ENCODE measurements around the gene CD72. TPM values are rescaled to one million over a fixed set of nuclear protein-coding genes. Genes with fewer than 3 reads are reported as not detected.

Gene CD72
- total RNA-seq, 2 donors from 2014 or later, result 3.3 to 3.9 TPM

DNA sequence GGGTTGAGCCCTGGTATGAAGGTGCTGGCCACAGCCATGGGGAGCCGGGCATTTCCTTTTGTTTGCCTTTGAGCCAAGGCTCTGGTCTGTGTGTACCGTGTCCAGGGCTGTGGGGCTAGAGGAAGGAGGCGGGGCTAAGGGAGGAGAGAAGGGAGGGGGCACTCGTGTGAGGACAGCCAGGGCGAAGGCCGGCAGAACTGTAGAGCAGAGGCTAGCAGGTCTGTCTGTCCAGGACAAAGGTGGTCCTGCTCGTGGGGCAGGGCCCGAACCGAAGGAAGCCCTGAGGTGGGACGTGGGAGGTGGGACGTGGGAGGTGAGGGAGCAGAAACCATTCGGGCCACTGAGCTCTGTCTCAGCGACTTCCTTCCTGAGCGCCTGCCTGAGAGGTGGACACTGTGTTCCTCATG lies 54.4 kb downstream of the CD72 start:
- peak in 3 of 4 donors; percentile 33 to 43 (median 34) for DNase-seq
- H3K4me3 ChIP-seq, result no peak overlapping the region
- intact Hi-C loops (cut with DNase I), result no loop called here

DNA sequence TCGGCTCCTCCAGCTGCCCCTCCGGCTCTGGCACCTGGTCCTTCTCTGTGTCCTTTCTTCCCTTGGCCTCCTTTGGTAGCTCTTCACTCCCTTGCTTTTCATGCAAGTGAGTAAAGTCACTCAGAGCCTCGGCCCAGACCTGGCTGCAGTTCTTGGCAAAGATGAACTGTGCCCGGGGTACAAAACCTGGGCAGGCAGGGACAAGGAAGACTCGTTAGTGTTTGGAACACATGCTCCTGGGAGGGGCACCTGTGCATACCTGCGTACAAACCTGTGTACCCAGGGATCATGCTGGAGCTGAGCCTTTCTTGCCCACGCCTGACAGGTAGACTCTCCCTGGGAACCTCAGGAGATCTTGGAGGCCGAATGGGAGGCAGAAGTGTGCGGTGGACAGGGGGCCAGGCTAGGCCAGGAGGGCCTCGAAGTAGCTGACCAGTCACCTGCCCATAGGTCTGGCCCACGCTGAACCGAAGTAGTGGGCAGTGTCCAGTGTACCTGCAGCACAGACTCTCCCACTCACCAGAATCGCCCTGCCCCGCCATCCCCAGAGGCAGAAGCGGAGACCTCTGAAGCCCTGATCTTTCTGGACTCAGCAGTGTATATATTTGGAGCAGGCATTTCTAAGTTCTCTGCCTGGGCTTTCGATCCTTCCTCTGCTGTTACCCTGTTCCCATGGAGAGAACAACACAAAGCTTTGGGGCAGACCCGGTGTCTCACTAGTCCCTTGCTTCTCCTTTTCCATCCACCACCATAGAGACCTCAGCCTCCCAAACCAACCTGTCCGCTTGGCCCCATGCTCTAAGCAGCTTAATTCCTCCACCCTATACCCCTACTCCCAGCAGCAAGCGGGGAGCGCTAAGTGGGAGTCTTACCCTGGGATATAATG lies 55.1 kb downstream of the CD72 start:
- ATAC-seq (peak; percentile 4), DNase-seq (no peak)
- H3K27me3 ChIP-seq, result no peaks in the 10 kb centered on the region
- no peaks in the 10 kb centered on the region for H3K9me3 ChIP-seq
- intact Hi-C loops (cut with DNase I), result no loop called here
- TF ChIP-seq POLR2A (IDR thresholded peaks at IDR 0.05), result no peak
- TF ChIP-seq, protein P1, sequence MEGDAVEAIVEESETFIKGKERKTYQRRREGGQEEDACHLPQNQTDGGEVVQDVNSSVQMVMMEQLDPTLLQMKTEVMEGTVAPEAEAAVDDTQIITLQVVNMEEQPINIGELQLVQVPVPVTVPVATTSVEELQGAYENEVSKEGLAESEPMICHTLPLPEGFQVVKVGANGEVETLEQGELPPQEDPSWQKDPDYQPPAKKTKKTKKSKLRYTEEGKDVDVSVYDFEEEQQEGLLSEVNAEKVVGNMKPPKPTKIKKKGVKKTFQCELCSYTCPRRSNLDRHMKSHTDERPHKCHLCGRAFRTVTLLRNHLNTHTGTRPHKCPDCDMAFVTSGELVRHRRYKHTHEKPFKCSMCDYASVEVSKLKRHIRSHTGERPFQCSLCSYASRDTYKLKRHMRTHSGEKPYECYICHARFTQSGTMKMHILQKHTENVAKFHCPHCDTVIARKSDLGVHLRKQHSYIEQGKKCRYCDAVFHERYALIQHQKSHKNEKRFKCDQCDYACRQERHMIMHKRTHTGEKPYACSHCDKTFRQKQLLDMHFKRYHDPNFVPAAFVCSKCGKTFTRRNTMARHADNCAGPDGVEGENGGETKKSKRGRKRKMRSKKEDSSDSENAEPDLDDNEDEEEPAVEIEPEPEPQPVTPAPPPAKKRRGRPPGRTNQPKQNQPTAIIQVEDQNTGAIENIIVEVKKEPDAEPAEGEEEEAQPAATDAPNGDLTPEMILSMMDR (IDR thresholded peaks at IDR 0.05), result no peak
- H3K36me3 ChIP-seq (replicated peaks in 1 of 2; ENCODE audit: insufficient read depth in 1 of 2, low read depth in 2 of 2), result peaks cover 0 to 5% of the 10 kb centered on the region in 2 donors
- peaks cover 9% of the 10 kb centered on the region for H3K4me1 ChIP-seq
- WGBS, 2 donors, result 87 to 89% methylated on average over 12 to 19 of the region's 20 CpGs
- H3K27ac ChIP-seq, result peak overlapping the region in 1 of 4 donors; percentile 36
- H3K4me3 ChIP-seq, result no peak overlapping the region

More for the DNA sequence above, 54.4 kb downstream of the CD72 start:
- peaks cover 9% of the 10 kb centered on the region for H3K4me1 ChIP-seq
- peak overlapping the region in 1 of 4 donors; percentile 36 for H3K27ac ChIP-seq
- peaks cover 0 to 4% of the 10 kb centered on the region in 2 donors for H3K36me3 ChIP-seq (replicated peaks in 1 of 2; ENCODE audit: insufficient read depth in 1 of 2, low read depth in 2 of 2)
- no peaks in the 10 kb centered on the region for H3K9me3 ChIP-seq
- no peaks in the 10 kb centered on the region for H3K27me3 ChIP-seq
- no peak for TF ChIP-seq POLR2A (IDR thresholded peaks at IDR 0.05)
- TF ChIP-seq, protein P1 (IDR thresholded peaks at IDR 0.05), result no peak
- WGBS, 2 donors, result 50 to 54% methylated on average over 14 of the region's 14 CpGs
- ATAC-seq, result peak; percentile 43

DNA sequence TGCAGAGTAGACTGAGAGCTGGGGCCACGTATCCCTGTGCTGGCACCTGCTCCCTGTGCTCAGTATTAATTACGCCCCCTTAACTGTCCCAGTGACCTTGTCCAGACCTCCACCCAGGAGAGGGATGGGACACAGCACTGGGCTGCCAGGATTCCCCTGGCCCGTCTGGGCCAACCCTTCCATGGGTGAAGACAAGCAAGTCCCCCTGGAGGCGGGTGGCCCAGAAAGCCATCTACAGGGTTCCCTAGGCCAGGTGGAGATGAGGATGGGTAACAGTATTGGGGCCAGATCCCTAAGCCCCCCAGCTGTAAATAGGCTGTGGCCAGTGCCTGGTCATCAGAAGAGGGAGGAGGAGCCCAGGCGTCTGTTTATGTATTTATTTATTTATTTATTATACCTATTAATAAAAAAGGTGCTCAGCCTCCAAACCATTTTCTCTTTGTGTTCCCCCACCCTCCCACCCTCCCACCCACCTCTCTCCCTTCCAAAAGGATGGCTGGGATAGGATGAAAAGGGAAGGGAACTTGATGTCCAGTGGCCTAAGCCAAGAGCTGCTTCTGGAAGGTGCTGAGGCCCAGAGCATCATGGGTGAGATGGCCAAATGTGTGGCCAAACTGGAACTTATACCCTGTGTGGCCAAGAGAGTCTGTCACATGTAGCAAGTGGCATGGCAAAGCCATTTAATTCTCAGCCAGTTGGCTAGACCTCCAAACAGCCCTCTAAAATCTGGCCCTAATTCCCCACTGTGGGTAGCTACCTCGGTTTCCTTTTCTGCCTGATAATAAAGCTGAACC lies 56.5 kb downstream of the CD72 start:
- DNase-seq (no peak), ATAC-seq (no peak)
- no peaks in the 10 kb centered on the region for H3K9me3 ChIP-seq
- intact Hi-C loops (cut with DNase I), result no loop called here
- H3K27ac ChIP-seq, result no peak overlapping the region
- 65 to 81% methylated on average over 5 to 6 of the region's 6 CpGs for WGBS, 2 donors
- TF ChIP-seq, protein P1 (IDR thresholded peaks at IDR 0.05), result no peak
- TF ChIP-seq POLR2A (IDR thresholded peaks at IDR 0.05), result no peak
- peaks cover 0 to 5% of the 10 kb centered on the region in 2 donors for H3K36me3 ChIP-seq (replicated peaks in 1 of 2; ENCODE audit: insufficient read depth in 1 of 2, low read depth in 2 of 2)
- no peak overlapping the region for H3K4me3 ChIP-seq
- H3K4me1 ChIP-seq, result peaks cover 9% of the 10 kb centered on the region
- H3K27me3 ChIP-seq, result no peaks in the 10 kb centered on the region

- TF ChIP-seq POLR2A (IDR thresholded peaks at IDR 0.05), result no peak
- TF ChIP-seq, protein P1 (IDR thresholded peaks at IDR 0.05), result no peak
- 86 to 93% methylated on average over 7 to 23 of the region's 24 CpGs for WGBS, 2 donors
- no peaks in the 10 kb centered on the region for H3K9me3 ChIP-seq
- H3K36me3 ChIP-seq (replicated peaks in 1 of 2; ENCODE audit: insufficient read depth in 1 of 2, low read depth in 2 of 2), result peaks cover 0 to 7% of the 10 kb centered on the region in 2 donors
- H3K27ac ChIP-seq, result no peak overlapping the region
- ATAC-seq, result no peak
- H3K4me3 ChIP-seq, result no peak overlapping the region
- DNase-seq, result no peak
- H3K4me1 ChIP-seq, result peaks cover 9% of the 10 kb centered on the region
- no peaks in the 10 kb centered on the region for H3K27me3 ChIP-seq
- intact Hi-C loops (cut with DNase I), result no loop called here
Measured at GRCh38 chr9:35560625-35561337, 57.4 kb downstream of the CD72 start.

Small RNA genes lying within 50 kb of the gene (microRNA-seq; reads per million reads assigned to microRNA genes)
- 0 to 0.93 reads per million in 2 donors for gene MIR4667 (ENCODE audit: borderline number of aligned reads in 2 of 2, borderline replicate concordance in 2 of 2)

Small RNA genes lying within 50 kb of the gene (small RNA-seq; reads per million reads assigned to genes)
- gene MIR4667 (not detected), gene RMRP (not detected), gene RPS29P17 (not detected)

Other genes with a start within 250 kb of the CD72 start
- gene RUSC2, start 128.3 kb downstream of the CD72 start, total RNA-seq, result 10 to 100 TPM; 16.9 to 27.4 TPM
- gene TESK1, start 13.2 kb downstream of the CD72 start, total RNA-seq, result 10 to 100 TPM; 13.0 to 20.1 TPM
- gene SIT1, start 32.5 kb upstream of the CD72 start, total RNA-seq, result under 1 TPM in 1 of 2 donors, not detected in 1; 0.26 TPM
- 1,000 to 10,000 TPM in 1 of 2 donors, 100 to 1,000 TPM in 1; 887 to 2,577 TPM for gene RMRP, start 39.6 kb upstream of the CD72 start, total RNA-seq
- gene CCDC107, start 39.9 kb upstream of the CD72 start, total RNA-seq, result 10 to 100 TPM; 15.8 to 42.2 TPM
- under 1 TPM in 1 of 2 donors, not detected in 1; 0.26 TPM for gene ARHGEF39, start 46.8 kb upstream of the CD72 start, total RNA-seq
- 10 to 100 TPM in 1 of 2 donors, 1 to 10 TPM in 1; 2.6 to 21.8 TPM for gene CA9, start 55.5 kb upstream of the CD72 start, total RNA-seq
- gene TPM2, start 71.5 kb upstream of the CD72 start, total RNA-seq, result 100 to 1,000 TPM in 1 of 2 donors, 10 to 100 TPM in 1; 75.8 to 132 TPM
- 100 to 1,000 TPM in 1 of 2 donors, 10 to 100 TPM in 1; 93.7 to 130 TPM for gene TLN1, start 113.8 kb upstream of the CD72 start, total RNA-seq
- 10 to 100 TPM; 31.9 to 32.6 TPM for gene CREB3, start 114.3 kb upstream of the CD72 start, total RNA-seq
- gene GBA2, start 130.8 kb upstream of the CD72 start, total RNA-seq, result 100 to 1,000 TPM in 1 of 2 donors, 10 to 100 TPM in 1; 54.2 to 111 TPM
- gene RGP1, start 130.9 kb upstream of the CD72 start, total RNA-seq, result 10 to 100 TPM; 15.3 to 18.1 TPM
- gene MSMP, start 135.9 kb upstream of the CD72 start, total RNA-seq, result not detected
- 10 to 100 TPM in 1 of 2 donors, 1 to 10 TPM in 1; 5.4 to 20.1 TPM for gene NPR2, start 173.2 kb upstream of the CD72 start, total RNA-seq
- gene SPAG8, start 193.8 kb upstream of the CD72 start, total RNA-seq, result 1 to 10 TPM in 1 of 2 donors, not detected in 1; 1.6 TPM
- 10 to 100 TPM; 33.3 to 35.0 TPM for gene HINT2, start 196.6 kb upstream of the CD72 start, total RNA-seq
- under 1 TPM in 1 of 2 donors, not detected in 1; 0.33 TPM for gene FAM221B, start 210.3 kb upstream of the CD72 start, total RNA-seq
- gene TMEM8B, start 210.8 kb upstream of the CD72 start, total RNA-seq, result 1 to 10 TPM; 7.3 to 7.9 TPM